SKM-1 (cell line): ENCODE measurements around the gene DYNC1I2.
"Not testable (repeated sequence)": the region's sequence is repeated elsewhere in the genome, so short reads cannot be mapped to it uniquely, and the experiment has no call there.

Experiments
- DNase-seq: peaks from one replicate; lab custom pipeline; 2025; ENCODE audit not compliant: unreplicated experiment; lab: John Stamatoyannopoulos, UW

DYNC1I2 gene

GRCh38 chr2:171771463-171771862 is 84.2 kb downstream of the DYNC1I2 start:
- no peak for DNase-seq

- DNase-seq = no peak
Measured at GRCh38 chr2:171772373-171772772, 85.1 kb downstream of the DYNC1I2 start.

- not testable (repeated sequence) for DNase-seq
Measured at GRCh38 chr2:171774581-171774980, 87.3 kb downstream of the DYNC1I2 start.

- DNase-seq = no peak
Measured at GRCh38 chr2:171778515-171778914, 91.2 kb downstream of the DYNC1I2 start.

GRCh38 chr2:171785450-171785849 is 98.2 kb downstream of the DYNC1I2 start:
- no peak for DNase-seq

GRCh38 chr2:171787333-171788072 is 100.2 kb downstream of the DYNC1I2 start:
- DNase-seq = no peak

- DNase-seq = no peak
Measured at GRCh38 chr2:171788316-171788993, 101.2 kb downstream of the DYNC1I2 start.

- DNase-seq = no peak
Measured at GRCh38 chr2:171789956-171790355, 102.7 kb downstream of the DYNC1I2 start.

GRCh38 chr2:171791361-171791760 is 104.1 kb downstream of the DYNC1I2 start:
- no peak for DNase-seq

GRCh38 chr2:171792157-171792556 is 104.9 kb downstream of the DYNC1I2 start:
- no peak for DNase-seq

GRCh38 chr2:171792886-171793580 is 105.8 kb downstream of the DYNC1I2 start:
- DNase-seq = no peak

- DNase-seq = no peak
Measured at GRCh38 chr2:171793691-171794678, 106.7 kb downstream of the DYNC1I2 start.

- DNase-seq = no peak
Measured at GRCh38 chr2:171794918-171795317, 107.6 kb downstream of the DYNC1I2 start.
